Measurements from ENCODE around the gene FAM83B.
A peak's percentile ranks its signal among the peaks of the same experiment; 100 is the strongest.
"Not testable (repeated sequence)": the region's sequence is repeated elsewhere in the genome, so short reads cannot be mapped to it uniquely, and the experiment has no call there.

The FAM83B gene

GRCh38 chr6:54846243-54846856 lies at the start of gene FAM83B:
Gene FAM83B (plus strand): TSS chr6:54846771. CDS start chr6:54870247, 23,476 bp downstream.
- no peaks in the 10 kb centered on the region for H3K36me3 ChIP-seq (ENCODE audit: control insufficient read depth in 2 of 2, insufficient read depth in 2 of 2, low read length in 2 of 2)
- no peaks in the 10 kb centered on the region for H3K9me3 ChIP-seq (ENCODE audit: control insufficient read depth in 2 of 2, low read length in 2 of 2)
- peaks cover 3 to 13% of the 10 kb centered on the region in 2 donors for H3K4me1 ChIP-seq (ENCODE audit: control insufficient read depth in 2 of 2, insufficient read depth in 2 of 2, low read length in 2 of 2)
- peak within 1 kb of the TSS; percentile 87 to 92 for H3K4me3 ChIP-seq (ENCODE audit: low read length in 2 of 2)
- peak within 1 kb of the TSS; percentile 85 to 99 for H3K9ac ChIP-seq (ENCODE audit: low read depth in 1 of 2, low read length in 2 of 2)
- peak within 1 kb of the TSS; percentile 90 to 97 for H3K27ac ChIP-seq (ENCODE audit: low read depth in 2 of 2, low read length in 2 of 2)
- peaks cover 0 to 2% of the 10 kb centered on the region in 2 donors for H3K27me3 ChIP-seq (ENCODE audit: control insufficient read depth in 2 of 2, insufficient read depth in 2 of 2, low read length in 2 of 2)

GRCh38 chr6:54796918-54797317 lies 49.7 kb upstream of the FAM83B start:
- not testable (repeated sequence) for H3K27me3 ChIP-seq (ENCODE audit: control insufficient read depth in 2 of 2, insufficient read depth in 2 of 2, low read length in 2 of 2); H3K27ac ChIP-seq (ENCODE audit: low read depth in 2 of 2, low read length in 2 of 2); H3K4me1 ChIP-seq (ENCODE audit: control insufficient read depth in 2 of 2, insufficient read depth in 2 of 2, low read length in 2 of 2); H3K9me3 ChIP-seq (ENCODE audit: control insufficient read depth in 2 of 2, low read length in 2 of 2); H3K4me3 ChIP-seq (ENCODE audit: low read length in 2 of 2); H3K9ac ChIP-seq (ENCODE audit: low read depth in 1 of 2, low read length in 2 of 2); H3K36me3 ChIP-seq (ENCODE audit: control insufficient read depth in 2 of 2, insufficient read depth in 2 of 2, low read length in 2 of 2)

- Histone ChIP-seq H3K4me1 (ENCODE audit: control insufficient read depth in 2 of 2, insufficient read depth in 2 of 2, low read length in 2 of 2) (no peaks in the 10 kb centered on the region), H3K4me3 (ENCODE audit: low read length in 2 of 2) (no peak overlapping the region), H3K9ac (ENCODE audit: low read depth in 1 of 2, low read length in 2 of 2) (no peak overlapping the region), H3K27ac (ENCODE audit: low read depth in 2 of 2, low read length in 2 of 2) (no peak overlapping the region), H3K9me3 (ENCODE audit: control insufficient read depth in 2 of 2, low read length in 2 of 2) (no peaks in the 10 kb centered on the region), H3K27me3 (ENCODE audit: control insufficient read depth in 2 of 2, insufficient read depth in 2 of 2, low read length in 2 of 2) (no peaks in the 10 kb centered on the region), H3K36me3 (ENCODE audit: control insufficient read depth in 2 of 2, insufficient read depth in 2 of 2, low read length in 2 of 2) (no peaks in the 10 kb centered on the region)
Measured at GRCh38 chr6:54800050-54800600, 46.4 kb upstream of the FAM83B start.

- Histone ChIP-seq H3K36me3 (ENCODE audit: control insufficient read depth in 2 of 2, insufficient read depth in 2 of 2, low read length in 2 of 2) (no peaks in the 10 kb centered on the region), H3K4me1 (ENCODE audit: control insufficient read depth in 2 of 2, insufficient read depth in 2 of 2, low read length in 2 of 2) (no peaks in the 10 kb centered on the region), H3K27ac (ENCODE audit: low read depth in 2 of 2, low read length in 2 of 2) (no peak overlapping the region), H3K4me3 (ENCODE audit: low read length in 2 of 2) (no peak overlapping the region), H3K27me3 (ENCODE audit: control insufficient read depth in 2 of 2, insufficient read depth in 2 of 2, low read length in 2 of 2) (no peaks in the 10 kb centered on the region), H3K9ac (ENCODE audit: low read depth in 1 of 2, low read length in 2 of 2) (no peak overlapping the region), H3K9me3 (ENCODE audit: control insufficient read depth in 2 of 2, low read length in 2 of 2) (no peaks in the 10 kb centered on the region)
Measured at GRCh38 chr6:54801244-54801643, 45.3 kb upstream of the FAM83B start.

- Histone ChIP-seq H3K4me1 (ENCODE audit: control insufficient read depth in 2 of 2, insufficient read depth in 2 of 2, low read length in 2 of 2) (no peaks in the 10 kb centered on the region), H3K27ac (ENCODE audit: low read depth in 2 of 2, low read length in 2 of 2) (no peak overlapping the region), H3K9ac (ENCODE audit: low read depth in 1 of 2, low read length in 2 of 2) (no peak overlapping the region), H3K27me3 (ENCODE audit: control insufficient read depth in 2 of 2, insufficient read depth in 2 of 2, low read length in 2 of 2) (no peaks in the 10 kb centered on the region), H3K9me3 (ENCODE audit: control insufficient read depth in 2 of 2, low read length in 2 of 2) (no peaks in the 10 kb centered on the region), H3K4me3 (ENCODE audit: low read length in 2 of 2) (no peak overlapping the region), H3K36me3 (ENCODE audit: control insufficient read depth in 2 of 2, insufficient read depth in 2 of 2, low read length in 2 of 2) (no peaks in the 10 kb centered on the region)
Measured at GRCh38 chr6:54801669-54802068, 44.9 kb upstream of the FAM83B start.

- Histone ChIP-seq H3K36me3 (ENCODE audit: control insufficient read depth in 2 of 2, insufficient read depth in 2 of 2, low read length in 2 of 2) (no peaks in the 10 kb centered on the region), H3K9ac (ENCODE audit: low read depth in 1 of 2, low read length in 2 of 2) (no peak overlapping the region), H3K4me1 (ENCODE audit: control insufficient read depth in 2 of 2, insufficient read depth in 2 of 2, low read length in 2 of 2) (no peaks in the 10 kb centered on the region), H3K4me3 (ENCODE audit: low read length in 2 of 2) (no peak overlapping the region), H3K27me3 (ENCODE audit: control insufficient read depth in 2 of 2, insufficient read depth in 2 of 2, low read length in 2 of 2) (no peaks in the 10 kb centered on the region), H3K27ac (ENCODE audit: low read depth in 2 of 2, low read length in 2 of 2) (no peak overlapping the region), H3K9me3 (ENCODE audit: control insufficient read depth in 2 of 2, low read length in 2 of 2) (no peaks in the 10 kb centered on the region)
Measured at GRCh38 chr6:54802775-54803634, 43.6 kb upstream of the FAM83B start.

- no peaks in the 10 kb centered on the region for H3K27me3 ChIP-seq (ENCODE audit: control insufficient read depth in 2 of 2, insufficient read depth in 2 of 2, low read length in 2 of 2)
- no peaks in the 10 kb centered on the region for H3K36me3 ChIP-seq (ENCODE audit: control insufficient read depth in 2 of 2, insufficient read depth in 2 of 2, low read length in 2 of 2)
- H3K4me3 ChIP-seq (ENCODE audit: low read length in 2 of 2) = no peak overlapping the region
- H3K27ac ChIP-seq (ENCODE audit: low read depth in 2 of 2, low read length in 2 of 2) = no peak overlapping the region
- H3K4me1 ChIP-seq (ENCODE audit: control insufficient read depth in 2 of 2, insufficient read depth in 2 of 2, low read length in 2 of 2) = no peaks in the 10 kb centered on the region
- no peak overlapping the region for H3K9ac ChIP-seq (ENCODE audit: low read depth in 1 of 2, low read length in 2 of 2)
- H3K9me3 ChIP-seq (ENCODE audit: control insufficient read depth in 2 of 2, low read length in 2 of 2) = no peaks in the 10 kb centered on the region
Measured at GRCh38 chr6:54805077-54805476, 41.5 kb upstream of the FAM83B start.

GRCh38 chr6:54810147-54810546 lies 36.4 kb upstream of the FAM83B start:
- Histone ChIP-seq H3K27ac (ENCODE audit: low read depth in 2 of 2, low read length in 2 of 2) (no peak overlapping the region), H3K4me3 (ENCODE audit: low read length in 2 of 2) (no peak overlapping the region), H3K27me3 (ENCODE audit: control insufficient read depth in 2 of 2, insufficient read depth in 2 of 2, low read length in 2 of 2) (no peaks in the 10 kb centered on the region), H3K9me3 (ENCODE audit: control insufficient read depth in 2 of 2, low read length in 2 of 2) (no peaks in the 10 kb centered on the region), H3K4me1 (ENCODE audit: control insufficient read depth in 2 of 2, insufficient read depth in 2 of 2, low read length in 2 of 2) (no peaks in the 10 kb centered on the region), H3K36me3 (ENCODE audit: control insufficient read depth in 2 of 2, insufficient read depth in 2 of 2, low read length in 2 of 2) (no peaks in the 10 kb centered on the region), H3K9ac (ENCODE audit: low read depth in 1 of 2, low read length in 2 of 2) (no peak overlapping the region)

- Histone ChIP-seq H3K9me3 (ENCODE audit: control insufficient read depth in 2 of 2, low read length in 2 of 2) (no peaks in the 10 kb centered on the region), H3K27ac (ENCODE audit: low read depth in 2 of 2, low read length in 2 of 2) (no peak overlapping the region), H3K9ac (ENCODE audit: low read depth in 1 of 2, low read length in 2 of 2) (no peak overlapping the region), H3K4me1 (ENCODE audit: control insufficient read depth in 2 of 2, insufficient read depth in 2 of 2, low read length in 2 of 2) (no peaks in the 10 kb centered on the region), H3K27me3 (ENCODE audit: control insufficient read depth in 2 of 2, insufficient read depth in 2 of 2, low read length in 2 of 2) (no peaks in the 10 kb centered on the region), H3K4me3 (ENCODE audit: low read length in 2 of 2) (no peak overlapping the region), H3K36me3 (ENCODE audit: control insufficient read depth in 2 of 2, insufficient read depth in 2 of 2, low read length in 2 of 2) (no peaks in the 10 kb centered on the region)
Measured at GRCh38 chr6:54813892-54814291, 32.7 kb upstream of the FAM83B start.

- Histone ChIP-seq H3K9ac (ENCODE audit: low read depth in 1 of 2, low read length in 2 of 2) (no peak overlapping the region), H3K36me3 (ENCODE audit: control insufficient read depth in 2 of 2, insufficient read depth in 2 of 2, low read length in 2 of 2) (no peaks in the 10 kb centered on the region), H3K27me3 (ENCODE audit: control insufficient read depth in 2 of 2, insufficient read depth in 2 of 2, low read length in 2 of 2) (no peaks in the 10 kb centered on the region), H3K27ac (ENCODE audit: low read depth in 2 of 2, low read length in 2 of 2) (no peak overlapping the region), H3K4me1 (ENCODE audit: control insufficient read depth in 2 of 2, insufficient read depth in 2 of 2, low read length in 2 of 2) (no peaks in the 10 kb centered on the region), H3K9me3 (ENCODE audit: control insufficient read depth in 2 of 2, low read length in 2 of 2) (no peaks in the 10 kb centered on the region), H3K4me3 (ENCODE audit: low read length in 2 of 2) (no peak overlapping the region)
Measured at GRCh38 chr6:54817236-54817635, 29.3 kb upstream of the FAM83B start.
